Measurements from ENCODE around the gene RADIL. TPM values are rescaled to one million over a fixed set of nuclear protein-coding genes. Genes with fewer than 3 reads are reported as not detected.
A peak's percentile ranks its signal among the peaks of the same experiment; 100 is the strongest.
"Not testable (repeated sequence)": the region's sequence is repeated elsewhere in the genome, so short reads cannot be mapped to it uniquely, and the experiment has no call there.

Gene RADIL
- total RNA-seq, 3 donors from 2014 or later (not counting 1 experiment from before 2014, with no cell fraction given), result not detected

DNA sequence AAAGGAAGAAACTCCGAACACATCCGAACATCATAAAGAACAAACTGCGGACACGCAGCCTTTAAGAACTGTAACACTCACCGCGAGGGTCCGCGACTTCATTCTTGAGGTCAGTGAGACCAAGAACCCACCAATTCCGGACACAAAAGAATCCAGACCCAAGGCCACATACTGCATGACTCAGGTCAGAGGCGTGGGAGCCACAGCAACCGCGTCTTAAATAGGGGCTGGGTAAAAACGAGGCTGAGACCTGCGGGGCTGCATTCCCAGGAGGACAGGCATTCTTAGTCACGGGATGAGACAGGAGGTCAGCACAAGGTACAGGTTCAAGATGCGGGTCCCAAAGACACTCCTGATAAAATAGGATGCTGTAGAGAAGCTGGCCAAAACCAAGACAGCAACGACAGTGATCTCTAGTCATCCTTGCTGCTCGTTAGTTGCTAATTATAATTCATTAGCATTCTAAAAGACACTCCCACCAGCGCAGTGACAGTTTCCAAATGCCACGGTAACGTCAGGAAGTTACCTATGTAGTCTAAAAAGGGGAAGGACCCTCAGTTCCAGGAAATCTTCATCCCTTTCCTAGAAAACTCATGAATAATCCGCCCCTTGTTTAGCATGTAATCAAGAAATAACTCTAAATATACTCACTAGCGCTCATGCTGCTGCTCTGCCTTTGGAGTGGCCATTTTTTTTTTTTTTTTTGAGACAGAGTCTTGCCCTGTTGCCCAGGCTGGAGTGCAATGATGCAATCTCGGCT is 88.7 kb downstream of the RADIL start:
- TF ChIP-seq, protein P1, sequence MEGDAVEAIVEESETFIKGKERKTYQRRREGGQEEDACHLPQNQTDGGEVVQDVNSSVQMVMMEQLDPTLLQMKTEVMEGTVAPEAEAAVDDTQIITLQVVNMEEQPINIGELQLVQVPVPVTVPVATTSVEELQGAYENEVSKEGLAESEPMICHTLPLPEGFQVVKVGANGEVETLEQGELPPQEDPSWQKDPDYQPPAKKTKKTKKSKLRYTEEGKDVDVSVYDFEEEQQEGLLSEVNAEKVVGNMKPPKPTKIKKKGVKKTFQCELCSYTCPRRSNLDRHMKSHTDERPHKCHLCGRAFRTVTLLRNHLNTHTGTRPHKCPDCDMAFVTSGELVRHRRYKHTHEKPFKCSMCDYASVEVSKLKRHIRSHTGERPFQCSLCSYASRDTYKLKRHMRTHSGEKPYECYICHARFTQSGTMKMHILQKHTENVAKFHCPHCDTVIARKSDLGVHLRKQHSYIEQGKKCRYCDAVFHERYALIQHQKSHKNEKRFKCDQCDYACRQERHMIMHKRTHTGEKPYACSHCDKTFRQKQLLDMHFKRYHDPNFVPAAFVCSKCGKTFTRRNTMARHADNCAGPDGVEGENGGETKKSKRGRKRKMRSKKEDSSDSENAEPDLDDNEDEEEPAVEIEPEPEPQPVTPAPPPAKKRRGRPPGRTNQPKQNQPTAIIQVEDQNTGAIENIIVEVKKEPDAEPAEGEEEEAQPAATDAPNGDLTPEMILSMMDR (IDR thresholded peaks at IDR 0.05), result no peak
- no peaks in the 10 kb centered on the region for H3K27me3 Mint-ChIP-seq (ENCODE audit: low read depth in 2 of 2)
- intact Hi-C loops (cut with micrococcal nuclease), result no loop called here
- peak overlapping the region in 1 of 2 donors; percentile 38 for H3K27ac Mint-ChIP-seq
- H3K27ac ChIP-seq (ENCODE audit: low read length), result no peak overlapping the region
- H3K4me3 Mint-ChIP-seq, result peak overlapping the region; percentile 68
- WGBS (ENCODE audit: insufficient coverage), result 84% methylated on average over 23 of the region's 24 CpGs
- H3K4me3 ChIP-seq (ENCODE audit: low read length), result no peak overlapping the region
- DNase-seq (no peak), ATAC-seq (no peak)
- H3K36me3 ChIP-seq (ENCODE audit: control insufficient read depth, insufficient read depth, low read length), result peaks cover 13% of the 10 kb centered on the region
- H3K9me3 ChIP-seq (ENCODE audit: control insufficient read depth, insufficient read depth, low read length), result no peaks in the 10 kb centered on the region
- no peaks in the 10 kb centered on the region for H3K36me3 Mint-ChIP-seq
- H3K27me3 ChIP-seq (ENCODE audit: control insufficient read depth, insufficient read depth, low read length), result no peaks in the 10 kb centered on the region
- H3K4me1 Mint-ChIP-seq, result peaks cover 11 to 14% of the 10 kb centered on the region in 2 donors
- no peaks in the 10 kb centered on the region for H3K9me3 Mint-ChIP-seq
- H3K4me1 ChIP-seq (ENCODE audit: control insufficient read depth, insufficient read depth, low read length), result peaks cover 21% of the 10 kb centered on the region

DNA sequence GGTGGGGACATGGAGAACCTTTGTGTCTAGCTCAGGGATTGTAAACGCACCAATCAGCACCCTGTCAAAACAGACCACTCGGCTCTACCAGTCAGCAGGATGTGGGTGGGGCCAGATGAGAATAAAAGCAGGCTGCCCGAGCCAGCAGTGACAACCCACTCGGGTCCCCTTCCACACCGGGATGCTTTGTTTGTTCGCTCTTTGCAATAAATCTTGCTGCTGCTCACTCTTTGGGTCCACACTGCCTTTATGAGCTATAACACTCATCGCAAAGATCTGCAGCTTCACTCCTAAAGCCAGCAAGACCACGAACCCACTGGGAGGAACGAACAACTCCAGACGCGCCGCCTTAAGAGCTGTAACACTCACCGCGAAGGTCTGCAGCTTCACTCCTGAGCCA is 89.3 kb downstream of the RADIL start:
- H3K36me3 Mint-ChIP-seq; H3K27me3 Mint-ChIP-seq (ENCODE audit: low read depth in 2 of 2); intact Hi-C loops (cut with micrococcal nuclease); H3K27ac ChIP-seq (ENCODE audit: low read length); H3K9me3 Mint-ChIP-seq; ATAC-seq; H3K4me3 ChIP-seq (ENCODE audit: low read length); DNase-seq; H3K9me3 ChIP-seq (ENCODE audit: control insufficient read depth, insufficient read depth, low read length); H3K27me3 ChIP-seq (ENCODE audit: control insufficient read depth, insufficient read depth, low read length): not testable (repeated sequence)
- Histone ChIP-seq H3K36me3 (ENCODE audit: control insufficient read depth, insufficient read depth, low read length) (peaks cover 15% of the 10 kb centered on the region), H3K4me1 (ENCODE audit: control insufficient read depth, insufficient read depth, low read length) (peaks cover 21% of the 10 kb centered on the region)
- peaks cover 11 to 14% of the 10 kb centered on the region in 2 donors for H3K4me1 Mint-ChIP-seq
- peak overlapping the region; percentile 68 for H3K4me3 Mint-ChIP-seq
- peak overlapping the region; percentile 38 to 53 for H3K27ac Mint-ChIP-seq
- WGBS (ENCODE audit: insufficient coverage), result 71% methylated on average over 9 of the region's 14 CpGs

DNA sequence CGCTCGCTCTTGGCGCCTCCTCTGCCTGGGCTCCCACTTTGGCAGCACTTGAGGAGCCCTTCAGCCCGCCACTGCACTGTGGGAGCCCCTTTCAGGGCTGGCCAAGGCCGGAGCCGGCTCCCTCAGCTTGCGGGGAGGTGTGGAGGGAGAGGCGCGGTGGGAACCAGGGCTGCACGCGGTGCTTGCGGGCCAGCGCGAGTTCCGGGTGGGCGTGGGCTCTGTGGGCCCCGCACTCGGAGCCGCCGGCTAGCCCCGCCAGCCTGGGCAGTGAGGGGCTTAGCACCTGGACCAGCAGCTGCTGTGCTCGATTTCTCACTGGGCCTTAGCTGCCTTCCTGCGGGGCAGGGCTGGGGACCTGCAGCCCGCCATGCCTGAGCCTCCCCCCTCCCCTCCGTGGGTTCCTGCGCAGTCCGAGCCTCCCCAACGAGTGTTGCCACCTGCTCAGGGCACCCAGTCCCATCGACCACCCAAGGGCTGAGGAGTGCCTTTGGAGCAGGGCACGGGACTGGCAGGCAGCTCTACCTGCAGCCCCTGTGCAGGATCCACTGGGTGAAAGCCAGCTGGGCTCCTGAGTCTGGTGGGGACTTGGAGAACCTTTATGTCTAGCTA is 90.0 kb downstream of the RADIL start:
- ATAC-seq; H3K36me3 Mint-ChIP-seq; H3K4me3 ChIP-seq (ENCODE audit: low read length); H3K9me3 Mint-ChIP-seq; H3K9me3 ChIP-seq (ENCODE audit: control insufficient read depth, insufficient read depth, low read length); intact Hi-C loops (cut with micrococcal nuclease); H3K27me3 ChIP-seq (ENCODE audit: control insufficient read depth, insufficient read depth, low read length); DNase-seq; H3K27me3 Mint-ChIP-seq (ENCODE audit: low read depth in 2 of 2); H3K27ac ChIP-seq (ENCODE audit: low read length): not testable (repeated sequence)
- Histone ChIP-seq H3K4me1 (ENCODE audit: control insufficient read depth, insufficient read depth, low read length) (peaks cover 21% of the 10 kb centered on the region), H3K36me3 (ENCODE audit: control insufficient read depth, insufficient read depth, low read length) (peaks cover 22% of the 10 kb centered on the region)
- 97% methylated on average over 30 of the region's 30 CpGs for WGBS (ENCODE audit: insufficient coverage)
- Mint-ChIP-seq H3K4me1 (peaks cover 11 to 14% of the 10 kb centered on the region in 2 donors), H3K4me3 (peak overlapping the region; percentile 68), H3K27ac (peak overlapping the region in 1 of 2 donors; percentile 53)

DNA sequence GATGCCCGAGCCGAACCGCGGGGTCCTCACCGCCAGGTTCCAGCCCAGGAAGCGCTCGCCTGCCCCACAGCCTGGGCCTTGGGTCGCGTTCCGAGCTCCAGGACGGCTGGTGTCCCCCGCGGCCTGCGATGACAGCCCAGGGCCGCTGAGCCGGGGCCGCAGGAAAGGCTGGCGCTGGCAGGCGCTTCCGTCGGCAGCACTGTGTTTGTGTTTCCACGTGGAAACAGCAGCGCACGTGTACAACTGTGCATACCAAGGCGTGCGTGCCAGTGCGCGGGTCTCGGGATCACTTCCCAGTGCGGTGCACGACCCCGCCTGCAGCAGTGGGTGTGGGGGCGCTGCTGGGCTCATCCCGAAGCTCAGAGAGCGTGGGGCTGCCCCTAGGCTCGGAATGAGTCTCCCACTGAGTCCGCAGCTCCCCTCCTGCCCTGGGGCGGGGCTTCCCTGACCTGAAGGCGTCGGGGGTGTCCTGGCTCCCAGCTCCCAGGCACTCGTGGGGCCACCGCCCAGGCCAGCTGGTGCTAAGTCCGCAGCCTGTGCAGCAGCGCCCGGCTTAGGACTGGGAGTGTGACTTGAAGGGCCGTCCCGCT is 90.9 kb downstream of the RADIL start:
- H3K4me3 ChIP-seq (ENCODE audit: low read length), result peak overlapping the region; percentile 20
- H3K4me1 ChIP-seq (ENCODE audit: control insufficient read depth, insufficient read depth, low read length), result peaks cover 17% of the 10 kb centered on the region
- intact Hi-C loops (cut with micrococcal nuclease), result no loop called here

More for the DNA sequence above, 90.9 kb downstream of the RADIL start:
- Mint-ChIP-seq H3K27ac (no peak overlapping the region), H3K4me1 (peaks cover 11 to 14% of the 10 kb centered on the region in 2 donors), H3K4me3 (peak overlapping the region; percentile 6), H3K36me3 (no peaks in the 10 kb centered on the region), H3K27me3 (ENCODE audit: low read depth in 2 of 2) (no peaks in the 10 kb centered on the region), H3K9me3 (no peaks in the 10 kb centered on the region)
- ATAC-seq (peak in 2 of 3 donors; percentile 19 to 34), DNase-seq (peak in 1 of 2 donors; percentile 49)
- Histone ChIP-seq H3K36me3 (ENCODE audit: control insufficient read depth, insufficient read depth, low read length) (peaks cover 30% of the 10 kb centered on the region), H3K9me3 (ENCODE audit: control insufficient read depth, insufficient read depth, low read length) (no peaks in the 10 kb centered on the region), H3K27me3 (ENCODE audit: control insufficient read depth, insufficient read depth, low read length) (no peaks in the 10 kb centered on the region), H3K27ac (ENCODE audit: low read length) (no peak overlapping the region)
- TF ChIP-seq, protein P1 (IDR thresholded peaks at IDR 0.05), result no peak
- WGBS (ENCODE audit: insufficient coverage), result 38% methylated on average over 47 of the region's 47 CpGs
